GM12878 (cell line): Measurements from ENCODE around the gene FATE1. TPM values are rescaled to one million over a fixed set of nuclear protein-coding genes. Genes with fewer than 3 reads are reported as not detected.

Source experiments
- ATAC-seq: fragments of 200-7000 bp; cut with Tn5 transposase; 3 replicates; pipeline ENCODE4 v1.9.1; 2020; ENCODE audit warnings: mild to moderate bottlenecking, moderate library complexity
- BruUV-seq: library from RNA; stranded (reverse); fragments of 400-500 nt; replicated peaks from 2 replicates; lab custom pipeline; 2021; lab: Mats Ljungman, UMichigan
- CTCF ChIA-PET: fragments of 300-600 bp; sonication (Branson Sonifier 250); formaldehyde crosslinking; extraction: SDS; loops from one replicate; lab custom pipeline; 2021; ENCODE audit warnings: inconsistent platforms; lab: Yijun Ruan, JAX
- POLR2A ChIA-PET: fragments of 350-600 bp; formaldehyde crosslinking; extraction: SDS; loops from one replicate; lab custom pipeline; 2021; ENCODE audit warnings: inconsistent platforms; lab: Charles Lee
- RAD21 ChIA-PET: fragments of 300-600 bp; sonication (Branson Sonifier 250); formaldehyde crosslinking; loops from one replicate; lab custom pipeline; 2023; ENCODE audit warnings: antibody characterized with exemption; ENCODE audit not compliant: unreplicated experiment; lab: Charles Lee
- SMC1A ChIA-PET: fragments of 300-600 bp; sonication (Branson Sonifier 250); formaldehyde crosslinking; loops from one replicate; lab custom pipeline; 2023; ENCODE audit not compliant: unreplicated experiment, uncharacterized antibody; lab: Charles Lee
- DNase-seq: peaks from one replicate; pipeline ENCODE4 v3.0.0-alpha.2; 2011; ENCODE audit warnings: low read depth, low spot score
- FAIRE-seq: peaks from 3 replicates; lab custom pipeline; 2011; peaks lifted over from hg19 to GRCh38; lab: Jason Lieb, UNC
- H2AFZ ChIP-seq: 2 replicates; pipeline ENCODE4 v1.6.0; 2011; ENCODE audit warnings: low read depth, low read length, control low read depth; ENCODE audit not compliant: control insufficient read depth
- H3K27ac ChIP-seq: 2 replicates; pipeline ENCODE4 v1.5.1; 2011; ENCODE audit warnings: control low read depth; ENCODE audit not compliant: control insufficient read depth, insufficient read depth
- H3K27me3 ChIP-seq, 2 experiments: replicated peaks in 1 of 2; 2 replicates each; pipeline versions ENCODE4 v1.6.0 to v1.6.1; 2011; ENCODE audit warnings: low read length in 1 of 2; ENCODE audit not compliant: control insufficient read depth in 2 of 2, insufficient read depth in 2 of 2
- H3K36me3 ChIP-seq, 2 experiments: 2 replicates each; pipeline ENCODE4 v1.5.1; 2011; ENCODE audit warnings: low read length in 1 of 2; ENCODE audit not compliant: control insufficient read depth in 2 of 2, insufficient read depth in 2 of 2
- H3K4me1 ChIP-seq: 2 replicates; pipeline ENCODE4 v1.6.1; 2011; ENCODE audit warnings: mild to moderate bottlenecking, low read length, moderate library complexity, mixed read lengths; ENCODE audit not compliant: control insufficient read depth, insufficient read depth
- H3K4me2 ChIP-seq: 2 replicates; pipeline ENCODE4 v1.6.0; 2011; ENCODE audit warnings: control low read depth; ENCODE audit not compliant: control insufficient read depth, insufficient read depth
- H3K4me3 ChIP-seq: fragments of 200-600 bp; sonication (generic); 2 replicates; pipeline ENCODE4 v1.5.1; 2016
- H3K79me2 ChIP-seq: 2 replicates; pipeline ENCODE4 v1.6.0; 2011; ENCODE audit warnings: low read length; ENCODE audit not compliant: control insufficient read depth, insufficient read depth
- H3K9ac ChIP-seq: 2 replicates; pipeline ENCODE4 v1.8.0; 2011; ENCODE audit warnings: low read length, control low read depth, mixed read lengths; ENCODE audit not compliant: control insufficient read depth, insufficient read depth
- H3K9me3 ChIP-seq: replicated peaks from 3 replicates; pipeline ENCODE4 v1.5.1; 2011; ENCODE audit warnings: mild to moderate bottlenecking, low read length; ENCODE audit not compliant: control insufficient read depth, insufficient read depth
- H4K20me1 ChIP-seq: 2 replicates; pipeline ENCODE4 v1.6.0; 2011; ENCODE audit not compliant: control insufficient read depth, insufficient read depth
- BRCA1 ChIP-seq: IDR thresholded peaks from 2 replicates; pipeline ENCODE4 v1.6.1; 2011; ENCODE audit warnings: low read depth, low read length, improper control_type of control experiment
- CBX5 ChIP-seq: sonication (generic); IDR thresholded peaks from 2 replicates; pipeline ENCODE4 v1.6.1; 2016; ENCODE audit warnings: low read depth, moderate library complexity, mild to moderate bottlenecking, inconsistent platforms
- CHD2 ChIP-seq: IDR thresholded peaks from 2 replicates; pipeline ENCODE4 v1.6.1; 2011; ENCODE audit warnings: low read depth, low read length, improper control_type of control experiment, borderline replicate concordance
- HCFC1 ChIP-seq: fragments of 150-350 bp; IDR thresholded peaks from 2 replicates; pipeline ENCODE4 v1.6.1; 2014; ENCODE audit warnings: low read length
- MYC ChIP-seq: IDR thresholded peaks from 2 replicates; pipeline ENCODE4 v1.6.1; 2011; ENCODE audit warnings: mild to moderate bottlenecking, low read length, moderate library complexity, inconsistent platforms; ENCODE audit not compliant: insufficient read depth, insufficient replicate concordance, insufficient read length, severe bottlenecking
- NFIC ChIP-seq: IDR thresholded peaks from 2 replicates; pipeline ENCODE4 v1.6.1; 2012; ENCODE audit warnings: low read depth, mild to moderate bottlenecking, inconsistent platforms, low read length, moderate library complexity
- PAX5 ChIP-seq: IDR thresholded peaks from 2 replicates; pipeline ENCODE4 v1.6.1; 2011; ENCODE audit warnings: low read depth, low read length, borderline replicate concordance
- RELA ChIP-seq: fragments of 450-650 bp; IDR thresholded peaks from 2 replicates; pipeline ENCODE4 v1.8.0; 2014; ENCODE audit warnings: borderline replicate concordance; ENCODE audit not compliant: partially characterized antibody
- SMC3 ChIP-seq: IDR thresholded peaks from 2 replicates; pipeline ENCODE4 v1.6.1; 2011; ENCODE audit warnings: low read length, improper control_type of control experiment, borderline replicate concordance
- WRNIP1 ChIP-seq: IDR thresholded peaks from 2 replicates; pipeline ENCODE4 v1.6.1; 2011; ENCODE audit warnings: low read depth, low read length, improper control_type of control experiment, borderline replicate concordance
- ZZZ3 ChIP-seq: IDR thresholded peaks from 2 replicates; pipeline ENCODE4 v1.6.1; 2011; ENCODE audit warnings: low read depth; ENCODE audit not compliant: control insufficient read depth, insufficient read length
- WGBS: methylation state at CpG from one replicate; pipeline ENCODE4 v1.1.6; 2016; ENCODE audit warnings: low lambda C conversion rate; ENCODE audit not compliant: insufficient replicate concordance, insufficient coverage; ENCODE audit errors: missing lambda C conversion rate; 5-methylcytosine and 5-hydroxymethylcytosine counted together
- in situ Hi-C: fragments of 300-500 bp; cut with MboI; formaldehyde crosslinking; loops from 9 replicates; pipeline ENCODE4 v1.14.3; 2018; ENCODE audit warnings: mixed read lengths
- intact Hi-C: fragments of 100-400 bp; cut with micrococcal nuclease; formaldehyde crosslinking; loops from one replicate; pipeline ENCODE4 v1.14.2; 2022; ENCODE audit not compliant: unreplicated experiment
- polyA plus RNA-seq, 11 experiments: library from polyadenylated mRNA; depleted of rRNA in 4 of 11; unstranded in 6 of 11; stranded (reverse) in 5 of 11; fragments of >200 nt; fragmentation: Nextera tagmentation in 4 of 11; fragmentation: Illumina TruSeq in 1 of 11; extraction: Ambion mirVana in 4 of 11; extraction: Trizol in 1 of 11; gene quantifications; 1 replicate in 1 of 11; 2 replicates in 10 of 11; pipeline versions ENCODE4 v1.2.1 to v1.2.3, GENCODE V29; 2011 to 2016; ENCODE audit warnings: inconsistent platforms in 2 of 11, missing spikeins in 2 of 11, low read depth in 1 of 11
- total RNA-seq, 4 experiments: library from RNA; depleted of rRNA in 3 of 4; stranded (reverse); fragments of >200 nt in 3 of 4; fragmentation: Illumina TruSeq in 1 of 4; extraction: Trizol in 1 of 4; gene quantifications; 2 replicates each; pipeline versions ENCODE4 v1.2.1 to v1.2.3, GENCODE V29; 2013 to 2021
- TF ChIP-seq, protein P1 (sequence below): IDR thresholded peaks from 2 replicates; pipeline ENCODE4 v1.6.1; 2012; ENCODE audit warnings: low read depth, low read length, improper control_type of control experiment
- TF ChIP-seq, protein P2 (sequence below): fragments of 450-650 bp; conservative IDR thresholded peaks from 2 replicates; pipeline ENCODE4 v1.6.1; 2017; ENCODE audit warnings: mild to moderate bottlenecking, moderate library complexity
- TF ChIP-seq, protein P3 (sequence below): fragments of 450-650 bp; formaldehyde crosslinking; IDR thresholded peaks from 2 replicates; pipeline ENCODE4 v1.4.0; 2020; ENCODE audit warnings: mild to moderate bottlenecking, moderate library complexity
- TF ChIP-seq, protein P4 (sequence below): IDR thresholded peaks from 2 replicates; pipeline ENCODE4 v1.6.1; 2012; ENCODE audit warnings: low read depth, low read length, improper control_type of control experiment

Gene FATE1
- total and polyA plus RNA-seq, 10 of the 15 experiments (the other 5 are each of a cell fraction or from before 2014, with no cell fraction given): 0.26 to 0.28 TPM; not detected in 8

DNA sequence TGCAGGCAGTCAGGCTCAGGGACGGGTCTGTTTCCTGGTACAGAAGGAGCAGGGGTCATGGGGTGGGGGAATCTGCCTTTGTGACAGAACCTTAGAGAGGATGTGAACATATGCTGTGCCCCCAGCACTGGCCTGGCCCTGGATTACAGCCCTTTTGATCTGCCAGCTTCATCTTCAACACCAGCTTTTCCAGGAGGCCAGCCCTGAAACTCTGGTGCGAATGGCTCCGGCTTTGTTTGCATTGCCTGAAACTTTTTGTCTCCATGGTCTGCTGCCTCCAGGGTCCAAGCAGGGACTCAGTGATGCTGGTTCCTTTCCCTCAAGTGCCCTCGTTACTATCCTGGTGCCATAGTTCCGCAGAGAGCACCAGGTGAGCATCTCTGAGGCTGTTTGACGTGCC, 20.9 kb downstream of the FATE1 start:
- SMC1A ChIA-PET: no interaction called here
- no peaks in the 10 kb centered on the region; a peak in 1 of 4 replicates for H3K27me3 ChIP-seq
- no peaks in the 10 kb centered on the region for H3K36me3 ChIP-seq
- no peak overlapping the region for H3K9ac ChIP-seq
- no peaks in the 10 kb centered on the region for H3K79me2 ChIP-seq
- no peak for ATAC-seq
- no peak overlapping the region for H2AFZ ChIP-seq
- FAIRE-seq: no peak
- WGBS: 30% methylated on average over 6 of the region's 6 CpGs
- POLR2A ChIA-PET: no interaction called here
- no TSS peak for BruUV-seq
- no peak for DNase-seq
- H3K9me3 ChIP-seq: no peaks in the 10 kb centered on the region
- no peak overlapping the region for H3K4me2 ChIP-seq
- H3K27ac ChIP-seq: no peak overlapping the region
- CTCF ChIA-PET: interaction anchor here (1.4 kb wide), 1 partner anchor 13 kb away, joined by 4 read pairs; no protein-coding TSS in a partner anchor
- RAD21 ChIA-PET: no interaction called here
- in situ Hi-C loops (no loop called here), intact Hi-C loops (no loop called here)
- H3K4me3 ChIP-seq: no peak overlapping the region
- no peaks in the 10 kb centered on the region for H4K20me1 ChIP-seq
- H3K4me1 ChIP-seq: no peaks in the 10 kb centered on the region
- TF ChIP-seq, protein P1, sequence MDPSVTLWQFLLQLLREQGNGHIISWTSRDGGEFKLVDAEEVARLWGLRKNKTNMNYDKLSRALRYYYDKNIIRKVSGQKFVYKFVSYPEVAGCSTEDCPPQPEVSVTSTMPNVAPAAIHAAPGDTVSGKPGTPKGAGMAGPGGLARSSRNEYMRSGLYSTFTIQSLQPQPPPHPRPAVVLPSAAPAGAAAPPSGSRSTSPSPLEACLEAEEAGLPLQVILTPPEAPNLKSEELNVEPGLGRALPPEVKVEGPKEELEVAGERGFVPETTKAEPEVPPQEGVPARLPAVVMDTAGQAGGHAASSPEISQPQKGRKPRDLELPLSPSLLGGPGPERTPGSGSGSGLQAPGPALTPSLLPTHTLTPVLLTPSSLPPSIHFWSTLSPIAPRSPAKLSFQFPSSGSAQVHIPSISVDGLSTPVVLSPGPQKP: no peak
- TF ChIP-seq, protein P2, sequence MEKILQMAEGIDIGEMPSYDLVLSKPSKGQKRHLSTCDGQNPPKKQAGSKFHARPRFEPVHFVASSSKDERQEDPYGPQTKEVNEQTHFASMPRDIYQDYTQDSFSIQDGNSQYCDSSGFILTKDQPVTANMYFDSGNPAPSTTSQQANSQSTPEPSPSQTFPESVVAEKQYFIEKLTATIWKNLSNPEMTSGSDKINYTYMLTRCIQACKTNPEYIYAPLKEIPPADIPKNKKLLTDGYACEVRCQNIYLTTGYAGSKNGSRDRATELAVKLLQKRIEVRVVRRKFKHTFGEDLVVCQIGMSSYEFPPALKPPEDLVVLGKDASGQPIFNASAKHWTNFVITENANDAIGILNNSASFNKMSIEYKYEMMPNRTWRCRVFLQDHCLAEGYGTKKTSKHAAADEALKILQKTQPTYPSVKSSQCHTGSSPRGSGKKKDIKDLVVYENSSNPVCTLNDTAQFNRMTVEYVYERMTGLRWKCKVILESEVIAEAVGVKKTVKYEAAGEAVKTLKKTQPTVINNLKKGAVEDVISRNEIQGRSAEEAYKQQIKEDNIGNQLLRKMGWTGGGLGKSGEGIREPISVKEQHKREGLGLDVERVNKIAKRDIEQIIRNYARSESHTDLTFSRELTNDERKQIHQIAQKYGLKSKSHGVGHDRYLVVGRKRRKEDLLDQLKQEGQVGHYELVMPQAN: no peak
- TF ChIP-seq, protein P3, sequence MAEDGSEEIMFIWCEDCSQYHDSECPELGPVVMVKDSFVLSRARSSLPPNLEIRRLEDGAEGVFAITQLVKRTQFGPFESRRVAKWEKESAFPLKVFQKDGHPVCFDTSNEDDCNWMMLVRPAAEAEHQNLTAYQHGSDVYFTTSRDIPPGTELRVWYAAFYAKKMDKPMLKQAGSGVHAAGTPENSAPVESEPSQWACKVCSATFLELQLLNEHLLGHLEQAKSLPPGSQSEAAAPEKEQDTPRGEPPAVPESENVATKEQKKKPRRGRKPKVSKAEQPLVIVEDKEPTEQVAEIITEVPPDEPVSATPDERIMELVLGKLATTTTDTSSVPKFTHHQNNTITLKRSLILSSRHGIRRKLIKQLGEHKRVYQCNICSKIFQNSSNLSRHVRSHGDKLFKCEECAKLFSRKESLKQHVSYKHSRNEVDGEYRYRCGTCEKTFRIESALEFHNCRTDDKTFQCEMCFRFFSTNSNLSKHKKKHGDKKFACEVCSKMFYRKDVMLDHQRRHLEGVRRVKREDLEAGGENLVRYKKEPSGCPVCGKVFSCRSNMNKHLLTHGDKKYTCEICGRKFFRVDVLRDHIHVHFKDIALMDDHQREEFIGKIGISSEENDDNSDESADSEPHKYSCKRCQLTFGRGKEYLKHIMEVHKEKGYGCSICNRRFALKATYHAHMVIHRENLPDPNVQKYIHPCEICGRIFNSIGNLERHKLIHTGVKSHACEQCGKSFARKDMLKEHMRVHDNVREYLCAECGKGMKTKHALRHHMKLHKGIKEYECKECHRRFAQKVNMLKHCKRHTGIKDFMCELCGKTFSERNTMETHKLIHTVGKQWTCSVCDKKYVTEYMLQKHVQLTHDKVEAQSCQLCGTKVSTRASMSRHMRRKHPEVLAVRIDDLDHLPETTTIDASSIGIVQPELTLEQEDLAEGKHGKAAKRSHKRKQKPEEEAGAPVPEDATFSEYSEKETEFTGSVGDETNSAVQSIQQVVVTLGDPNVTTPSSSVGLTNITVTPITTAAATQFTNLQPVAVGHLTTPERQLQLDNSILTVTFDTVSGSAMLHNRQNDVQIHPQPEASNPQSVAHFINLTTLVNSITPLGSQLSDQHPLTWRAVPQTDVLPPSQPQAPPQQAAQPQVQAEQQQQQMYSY: no peak
- TF ChIP-seq RELA (no peak), CBX5 (no peak), HCFC1 (no peak), BRCA1 (no peak), PAX5 (no peak), MYC (no peak), CHD2 (no peak), SMC3 (no peak), ZZZ3 (no peak), WRNIP1 (no peak), NFIC (no peak)
- TF ChIP-seq, protein P4, sequence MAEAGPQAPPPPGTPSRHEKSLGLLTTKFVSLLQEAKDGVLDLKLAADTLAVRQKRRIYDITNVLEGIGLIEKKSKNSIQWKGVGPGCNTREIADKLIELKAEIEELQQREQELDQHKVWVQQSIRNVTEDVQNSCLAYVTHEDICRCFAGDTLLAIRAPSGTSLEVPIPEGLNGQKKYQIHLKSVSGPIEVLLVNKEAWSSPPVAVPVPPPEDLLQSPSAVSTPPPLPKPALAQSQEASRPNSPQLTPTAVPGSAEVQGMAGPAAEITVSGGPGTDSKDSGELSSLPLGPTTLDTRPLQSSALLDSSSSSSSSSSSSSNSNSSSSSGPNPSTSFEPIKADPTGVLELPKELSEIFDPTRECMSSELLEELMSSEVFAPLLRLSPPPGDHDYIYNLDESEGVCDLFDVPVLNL: no peak
